ENCODE results near the gene RASSF4. TPM values are rescaled to one million over a fixed set of nuclear protein-coding genes. Genes with fewer than 3 reads are reported as not detected.

Gene RASSF4
- total RNA-seq, 1 donor from 2014 or later = 9.5 TPM

DNA sequence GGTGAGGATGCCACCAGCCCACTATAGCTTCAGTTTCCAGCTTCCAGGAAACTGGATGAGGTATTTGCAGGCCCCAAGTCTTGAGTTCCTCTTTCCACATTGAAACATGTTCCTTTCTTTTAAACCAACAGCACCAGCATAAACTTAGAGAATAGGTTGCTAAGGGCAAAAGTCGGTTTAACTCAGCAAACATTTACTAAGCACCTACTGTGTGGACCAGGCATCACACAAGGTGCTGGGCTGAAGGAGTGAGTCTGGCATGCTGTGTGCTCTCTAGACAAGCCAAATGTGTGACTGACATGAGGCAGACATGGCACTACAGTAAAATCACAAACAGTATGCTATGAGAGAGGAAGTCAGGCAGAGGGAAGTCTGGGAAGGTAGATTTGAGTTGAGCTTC, 11.0 kb upstream of the RASSF4 start:
- no peak for DNase-seq

DNA sequence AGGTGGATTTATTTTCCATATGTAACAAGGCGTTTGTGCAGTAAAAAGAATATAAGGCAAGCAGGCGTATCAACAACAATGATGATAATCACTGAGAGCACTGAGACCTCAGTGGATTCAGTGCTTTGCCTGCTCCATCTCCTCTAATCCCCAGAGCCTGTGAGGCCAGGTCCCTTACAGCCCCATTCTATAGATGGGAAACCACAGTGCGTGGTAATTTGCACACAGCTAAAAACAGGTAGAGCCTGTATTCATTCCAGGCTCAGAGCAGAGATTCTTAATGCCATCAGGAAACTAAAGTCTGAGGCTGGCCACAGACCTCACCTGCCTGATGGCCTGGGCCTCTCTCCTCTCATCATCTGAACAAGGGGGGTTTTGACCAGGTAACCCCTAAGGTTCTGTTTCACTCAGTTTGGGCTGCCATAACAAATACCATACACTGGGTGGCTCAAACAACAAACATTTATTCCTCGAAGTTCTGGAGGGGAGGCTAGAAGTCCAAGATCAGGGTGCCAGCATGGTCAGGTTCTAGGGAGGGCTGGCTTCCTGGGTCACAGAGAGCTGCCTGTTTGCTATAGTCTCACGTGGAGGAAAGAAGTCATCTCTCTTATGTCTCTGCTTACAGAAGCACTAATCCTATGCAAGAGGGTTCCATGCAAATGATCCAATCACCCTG, 10.3 kb upstream of the RASSF4 start:
- no peak for DNase-seq

DNA sequence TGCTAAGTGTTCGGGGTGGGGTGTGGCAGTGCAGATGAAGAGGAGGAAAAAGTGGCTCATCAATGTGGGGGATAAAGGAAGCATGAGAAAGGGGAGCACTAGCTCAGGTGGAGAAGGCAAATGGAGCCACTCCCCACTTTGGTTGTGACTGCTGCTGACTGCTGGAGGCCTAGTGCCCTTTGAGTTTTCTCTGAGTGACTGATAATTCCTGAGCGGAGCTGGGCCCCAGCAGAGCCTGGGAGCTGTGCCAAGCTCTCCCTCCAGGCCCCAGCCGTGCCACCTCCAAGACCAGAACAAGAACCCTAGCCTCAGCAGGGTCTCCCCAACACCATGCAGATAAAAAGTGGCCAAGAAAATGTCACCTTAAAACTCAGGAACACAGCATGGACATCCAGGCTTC, 9.7 kb upstream of the RASSF4 start:
- DNase-seq = no peak

DNA sequence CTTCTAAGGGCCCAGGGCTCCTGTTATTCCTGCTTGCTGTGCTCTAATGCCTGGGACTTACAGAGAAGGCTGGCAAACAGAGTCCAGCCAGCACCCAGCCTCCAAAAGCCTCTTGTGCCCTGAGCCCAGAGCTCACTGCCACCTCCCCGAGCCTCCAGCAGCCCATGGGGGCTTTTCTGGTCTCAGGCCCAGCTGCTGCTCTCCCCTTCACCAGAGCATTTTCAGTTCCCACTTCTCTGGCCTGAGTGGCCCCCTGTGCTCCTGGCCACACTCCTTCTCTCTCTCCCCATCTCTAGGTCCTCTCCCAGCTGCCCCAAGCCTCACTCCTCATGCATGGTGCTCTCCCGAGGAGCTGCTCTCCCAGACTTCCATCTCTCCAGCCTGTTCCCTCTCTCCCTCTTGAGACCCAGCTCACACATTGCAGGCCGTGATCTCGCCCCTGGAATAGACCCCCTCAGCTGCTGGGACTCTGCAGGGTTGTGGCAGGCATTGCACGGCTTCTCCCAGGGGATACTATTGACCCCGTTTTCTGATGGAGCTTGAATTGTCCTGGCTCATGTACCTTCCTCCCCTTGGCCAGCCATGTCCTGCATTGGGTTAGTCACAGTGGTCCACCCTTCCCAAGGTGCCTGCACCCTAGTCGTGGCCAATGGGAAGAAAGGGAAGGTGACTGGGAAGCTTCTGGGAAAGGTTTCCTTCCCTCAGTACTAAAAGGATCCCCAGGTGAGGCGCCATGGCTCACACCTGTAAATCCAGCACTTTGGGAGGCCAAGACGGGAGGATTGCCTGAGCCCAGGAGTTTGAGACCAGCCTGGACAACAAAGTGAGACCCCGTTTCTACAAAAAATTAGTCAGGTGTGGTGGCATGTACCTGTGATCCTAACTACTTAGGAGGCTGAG, 9.0 kb upstream of the RASSF4 start:
- no peak for DNase-seq

DNA sequence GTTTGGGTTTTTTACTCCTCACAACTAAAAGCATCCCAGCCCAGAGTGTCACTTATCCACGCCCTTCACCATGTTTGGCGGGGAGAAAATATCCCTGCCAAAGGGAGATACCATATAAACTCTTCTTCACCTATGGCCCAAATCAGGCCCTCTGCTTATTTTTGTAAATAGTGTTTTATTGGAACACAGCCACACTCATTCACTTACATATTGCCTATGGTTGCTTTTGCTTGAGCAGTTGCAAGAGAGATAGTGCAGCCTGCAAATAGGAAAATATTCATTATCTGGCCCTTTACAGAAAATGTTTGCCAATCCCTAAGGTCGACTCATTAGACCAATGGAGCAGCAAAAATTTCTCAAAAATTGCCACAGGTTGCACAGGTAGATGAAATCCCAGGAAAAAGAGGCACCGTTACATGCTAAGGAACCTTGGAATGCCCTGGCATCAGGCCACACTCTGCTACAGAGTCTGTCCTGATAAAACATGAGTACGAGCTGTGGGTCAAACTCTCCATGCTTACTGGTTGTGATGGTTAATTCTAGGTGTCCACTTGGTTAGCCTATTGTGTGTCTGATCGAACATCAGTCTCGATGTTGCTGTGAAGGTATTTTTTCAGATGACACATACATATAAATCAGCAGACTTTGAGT, 7.9 kb upstream of the RASSF4 start:
- DNase-seq = no peak

DNA sequence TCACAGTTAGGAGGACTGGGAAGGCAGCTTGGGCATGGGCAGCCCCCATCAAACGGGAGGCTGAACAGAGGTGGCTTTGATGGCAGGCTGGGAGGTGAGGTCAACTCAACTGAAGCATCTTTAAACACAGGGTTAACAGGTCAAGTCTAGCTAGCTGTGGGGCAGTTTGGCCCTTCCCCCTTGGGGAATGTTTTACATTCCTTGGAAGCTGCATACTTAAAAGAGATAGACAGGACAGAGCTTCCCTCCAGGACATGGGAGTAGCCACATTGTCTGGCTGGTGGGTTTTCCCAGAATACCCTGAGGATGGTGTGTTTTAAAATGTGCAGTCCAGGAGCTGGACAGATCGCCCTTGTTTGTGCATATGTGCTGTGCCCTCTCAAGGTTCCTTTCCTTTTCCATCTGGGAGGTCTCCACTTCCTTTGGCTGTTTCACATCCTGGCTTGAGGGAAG, 6.8 kb upstream of the RASSF4 start:
- no peak for DNase-seq

DNA sequence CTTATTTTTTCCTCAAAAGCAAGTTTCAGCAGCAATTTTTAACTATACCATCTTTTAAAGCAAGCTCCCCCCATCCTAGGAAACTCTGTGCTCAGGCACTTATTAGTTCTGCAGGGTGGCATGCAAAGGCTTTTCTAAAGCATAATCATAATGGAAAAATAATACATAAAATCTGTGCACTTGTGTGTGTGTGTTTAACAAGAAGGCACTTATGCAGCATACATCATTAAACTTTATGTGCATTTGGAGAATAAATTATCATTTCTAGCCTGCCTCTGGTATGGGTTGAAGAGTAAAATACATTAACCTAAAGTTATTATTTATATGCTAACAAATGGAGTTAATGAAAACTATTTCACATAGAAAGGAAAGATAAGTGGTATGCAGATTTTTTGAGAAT, 5.6 kb upstream of the RASSF4 start:
- no peak for DNase-seq

DNA sequence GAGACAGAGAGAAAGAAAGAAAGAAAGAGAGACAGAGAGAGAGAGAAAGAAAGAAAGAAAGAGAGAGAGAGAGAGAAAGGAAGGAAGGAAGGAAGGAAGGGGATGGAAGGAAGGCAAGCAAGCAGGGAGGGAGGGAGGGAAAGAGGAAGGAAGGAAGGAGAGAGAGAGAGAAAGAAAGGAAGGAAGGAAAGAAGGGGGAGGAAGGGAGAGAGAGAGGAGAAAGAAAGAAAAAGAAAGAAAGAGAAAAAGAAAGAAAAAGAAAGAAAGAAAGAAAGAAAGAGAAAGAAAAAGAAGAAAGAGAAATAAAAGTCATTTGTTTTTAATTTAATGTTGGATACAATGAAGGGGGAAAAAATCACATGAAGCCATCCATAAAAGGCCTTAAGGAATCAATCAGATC, 4.6 kb upstream of the RASSF4 start:
- DNase-seq = no peak

DNA sequence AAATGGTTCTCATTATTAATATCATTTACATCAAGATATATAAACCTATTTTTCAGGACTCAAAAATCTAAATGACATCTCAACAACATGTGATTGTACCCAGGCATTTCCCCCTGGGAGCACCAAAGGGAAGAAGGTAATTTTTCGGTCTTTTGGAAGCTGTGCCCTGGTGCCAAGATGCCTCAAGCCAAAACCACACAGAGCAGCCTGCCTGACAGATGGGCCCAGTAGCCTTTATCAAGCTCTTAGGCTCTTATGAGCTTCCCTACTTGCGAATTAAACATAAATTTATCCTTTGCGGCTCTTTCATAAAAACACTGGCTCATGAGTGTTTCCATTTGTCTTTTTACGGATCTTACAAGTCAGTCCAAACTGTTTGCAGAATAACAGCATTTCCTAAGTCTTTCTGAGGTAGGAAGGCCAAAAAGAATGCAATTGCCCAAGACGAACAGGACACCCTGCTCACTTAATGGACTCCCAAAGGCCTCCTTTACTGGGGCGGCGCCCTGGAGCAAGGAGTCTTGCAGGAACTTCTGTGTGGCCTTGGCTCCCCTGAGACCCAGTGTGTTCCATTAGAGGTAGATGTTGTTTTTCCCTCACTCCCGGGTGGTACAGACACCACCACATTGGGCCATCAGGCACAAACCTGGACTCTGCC, 4.1 kb upstream of the RASSF4 start:
- no peak for DNase-seq

DNA sequence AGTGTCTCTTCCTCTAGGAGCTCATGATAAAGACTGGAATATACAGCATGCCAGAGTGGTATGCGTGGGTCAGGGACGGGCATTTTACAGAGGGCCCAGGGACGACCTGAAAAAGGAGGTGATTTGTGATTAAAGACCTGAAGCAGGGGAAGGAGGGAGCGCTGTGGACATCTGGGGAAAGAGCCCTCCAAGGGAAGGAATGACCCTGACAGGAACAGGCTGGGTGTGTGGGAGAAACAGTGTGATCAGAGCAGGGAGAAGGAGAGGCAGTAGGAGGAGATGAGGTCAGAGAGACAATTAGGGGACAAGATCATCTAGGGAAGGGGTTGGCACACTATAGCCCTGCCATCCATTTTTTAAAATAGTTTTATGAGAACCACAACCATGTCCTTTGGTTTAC, 3.4 kb upstream of the RASSF4 start:
- DNase-seq = no peak

DNA sequence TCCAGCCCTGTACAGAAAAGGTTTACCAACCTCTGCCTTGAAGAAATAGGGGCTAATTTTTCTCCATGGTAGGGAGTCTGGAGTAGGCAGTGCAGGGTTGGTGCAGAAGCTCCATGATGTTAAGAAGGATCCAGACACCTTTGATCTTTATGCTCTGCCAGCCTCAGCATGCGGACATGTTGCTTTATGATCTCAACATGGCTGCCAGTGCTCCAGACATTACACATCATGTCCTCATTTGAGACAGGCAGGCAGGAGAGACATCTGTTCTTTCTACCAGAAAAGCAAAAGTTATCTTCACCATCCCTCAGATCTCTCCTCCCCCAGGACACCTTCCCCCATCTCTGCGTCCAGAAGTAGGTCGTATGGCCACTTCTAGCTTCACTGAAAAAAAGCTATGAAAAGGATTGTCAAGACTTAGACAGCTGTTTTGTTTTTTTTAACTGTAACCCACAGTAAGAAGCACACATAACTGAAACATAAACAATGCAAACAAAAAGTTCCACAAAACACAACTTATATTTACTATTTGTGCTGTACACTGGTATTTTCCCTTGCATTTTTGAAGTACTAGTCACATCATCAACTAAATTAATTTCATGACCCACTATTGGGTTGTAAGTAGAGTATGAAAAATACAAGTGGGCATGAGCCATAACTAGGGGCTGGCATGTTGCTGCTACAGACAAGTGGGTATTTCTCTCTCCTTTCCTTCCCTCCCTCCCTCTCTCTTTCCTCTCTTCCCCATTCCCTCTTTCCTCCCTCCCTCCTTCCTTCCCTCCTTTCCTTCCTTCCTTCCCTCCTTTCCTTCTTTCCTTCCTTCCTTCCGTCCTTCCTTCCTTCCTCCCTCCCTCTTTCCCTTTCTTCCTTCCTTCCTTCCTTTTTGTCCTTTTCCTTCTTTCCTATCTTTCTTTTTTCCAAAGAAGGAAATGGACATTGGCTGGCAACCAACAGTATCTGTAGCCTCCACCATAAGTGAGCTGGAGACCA, 2.6 kb upstream of the RASSF4 start:
- DNase-seq = no peak

DNA sequence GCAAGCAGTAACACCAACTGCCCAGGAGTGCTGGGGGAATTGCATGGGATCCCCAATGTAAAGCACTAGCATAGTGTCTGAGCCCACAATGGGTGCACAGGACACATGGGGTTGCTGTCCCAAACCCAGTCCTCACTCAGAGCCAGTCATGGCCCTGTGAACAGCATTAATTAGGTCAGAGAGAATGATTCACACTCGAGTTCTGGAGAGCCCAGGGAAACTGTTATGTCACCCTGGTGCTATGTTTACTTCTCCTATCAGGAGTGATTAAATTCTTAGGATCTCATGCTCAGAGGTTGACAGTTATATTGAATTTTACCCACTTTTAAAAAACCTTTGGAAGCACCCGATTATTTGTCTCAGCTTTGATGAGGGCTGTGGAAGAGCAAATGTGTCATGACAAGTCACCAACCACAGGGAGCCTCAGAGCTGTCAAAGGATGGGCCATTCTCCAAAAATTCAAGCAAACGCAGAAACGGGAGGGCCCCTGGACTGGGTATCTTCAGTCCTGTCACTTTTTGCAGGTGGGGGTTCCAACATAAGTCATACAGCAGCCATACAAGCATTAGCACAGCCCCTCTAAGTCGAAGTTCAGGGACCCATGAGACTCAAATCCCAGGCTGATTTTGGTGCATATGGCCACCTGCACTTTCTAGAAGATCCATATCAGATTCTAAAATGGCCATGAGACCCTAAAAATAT, 1.3 kb upstream of the RASSF4 start:
- DNase-seq = no peak

DNA sequence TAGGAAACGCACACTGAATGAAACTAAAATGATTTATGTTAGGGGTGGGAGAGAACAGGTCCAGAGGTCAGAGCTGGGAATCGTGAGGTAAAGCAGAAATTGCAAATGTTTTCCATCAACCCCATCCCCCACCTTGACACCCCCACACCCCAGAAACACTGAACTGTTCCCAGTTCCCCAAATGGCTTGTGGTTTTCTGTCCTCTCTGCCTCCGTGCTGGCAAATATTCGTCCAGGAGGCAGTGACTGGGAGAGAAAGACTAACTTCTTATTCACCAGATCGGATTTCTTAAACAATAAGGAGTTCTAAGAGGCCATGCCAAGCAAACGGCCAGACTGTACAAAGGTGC, 730 bp upstream of the RASSF4 start:
- DNase-seq = no peak

DNA sequence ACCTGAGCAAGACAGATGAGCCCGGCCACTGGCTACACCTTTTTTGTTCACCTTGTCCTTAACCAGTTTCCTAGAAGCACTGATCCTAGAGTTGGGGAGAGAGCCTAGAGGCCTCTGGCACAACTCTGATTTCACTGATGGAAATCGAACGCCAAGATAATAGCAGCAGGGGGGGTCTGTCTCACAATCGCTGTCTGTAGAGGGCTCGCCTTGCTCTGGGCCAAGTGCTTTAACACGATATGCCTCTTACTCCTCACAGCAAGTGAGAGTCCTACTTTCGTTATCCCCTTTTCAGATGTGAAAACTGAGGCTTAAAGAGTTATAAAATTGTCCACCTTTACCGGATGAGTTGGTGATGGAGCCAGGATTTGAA, 472 bp downstream of the RASSF4 start:
- DNase-seq = no peak

DNA sequence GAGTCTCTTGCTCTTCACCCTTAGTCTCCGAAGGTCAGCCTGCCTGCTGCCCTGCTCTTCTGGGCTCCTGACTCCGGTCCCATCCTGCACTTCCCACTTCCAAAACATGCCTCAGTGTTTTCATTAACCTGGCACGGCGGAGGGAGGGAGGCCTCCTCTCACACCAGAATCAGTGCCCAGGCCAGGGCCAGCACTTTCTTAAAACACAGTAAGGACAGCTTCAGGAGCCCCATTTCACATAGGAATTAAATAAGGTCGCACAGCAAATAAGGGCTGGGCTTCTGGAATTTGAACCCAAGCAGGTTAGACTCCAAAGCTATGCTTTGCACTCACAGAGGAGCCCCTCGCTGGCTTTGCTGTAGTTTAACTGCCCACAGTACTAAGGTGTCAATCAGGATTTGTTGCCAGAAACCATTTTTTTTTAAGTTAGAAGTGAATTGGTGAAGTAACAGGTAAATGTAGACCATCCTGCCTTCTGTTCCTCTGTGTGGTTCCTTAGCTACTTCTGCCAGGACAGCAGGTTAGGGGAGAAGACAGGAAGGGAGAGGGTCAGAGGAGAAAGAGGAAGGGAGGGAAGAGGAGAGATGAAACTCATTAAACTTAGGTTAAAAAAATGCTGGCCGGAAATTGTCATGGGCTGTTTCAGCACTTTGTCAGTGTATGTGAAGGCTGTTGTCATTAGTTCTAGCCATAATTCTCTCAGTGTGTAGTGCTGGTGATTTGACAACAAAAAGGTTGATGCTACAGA, 1.1 kb downstream of the RASSF4 start:
- no peak for DNase-seq

DNA sequence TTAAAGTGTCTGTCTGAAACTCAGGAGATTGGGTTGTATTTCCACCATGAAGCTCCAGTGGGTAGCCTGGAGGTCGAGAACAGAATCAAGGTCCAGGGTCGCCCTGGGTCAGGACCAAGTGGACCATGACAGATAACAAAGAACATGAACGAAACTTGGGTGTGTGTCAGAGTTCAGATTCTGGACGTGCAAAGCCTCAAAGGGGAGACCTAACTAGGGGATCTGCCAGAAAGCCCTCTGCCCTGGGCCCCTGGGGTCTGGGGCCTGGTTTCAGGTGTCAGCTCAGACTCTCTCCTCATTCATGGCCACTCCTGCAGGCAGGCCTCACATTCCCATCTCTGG, 1.6 kb downstream of the RASSF4 start:
- no peak for DNase-seq

DNA sequence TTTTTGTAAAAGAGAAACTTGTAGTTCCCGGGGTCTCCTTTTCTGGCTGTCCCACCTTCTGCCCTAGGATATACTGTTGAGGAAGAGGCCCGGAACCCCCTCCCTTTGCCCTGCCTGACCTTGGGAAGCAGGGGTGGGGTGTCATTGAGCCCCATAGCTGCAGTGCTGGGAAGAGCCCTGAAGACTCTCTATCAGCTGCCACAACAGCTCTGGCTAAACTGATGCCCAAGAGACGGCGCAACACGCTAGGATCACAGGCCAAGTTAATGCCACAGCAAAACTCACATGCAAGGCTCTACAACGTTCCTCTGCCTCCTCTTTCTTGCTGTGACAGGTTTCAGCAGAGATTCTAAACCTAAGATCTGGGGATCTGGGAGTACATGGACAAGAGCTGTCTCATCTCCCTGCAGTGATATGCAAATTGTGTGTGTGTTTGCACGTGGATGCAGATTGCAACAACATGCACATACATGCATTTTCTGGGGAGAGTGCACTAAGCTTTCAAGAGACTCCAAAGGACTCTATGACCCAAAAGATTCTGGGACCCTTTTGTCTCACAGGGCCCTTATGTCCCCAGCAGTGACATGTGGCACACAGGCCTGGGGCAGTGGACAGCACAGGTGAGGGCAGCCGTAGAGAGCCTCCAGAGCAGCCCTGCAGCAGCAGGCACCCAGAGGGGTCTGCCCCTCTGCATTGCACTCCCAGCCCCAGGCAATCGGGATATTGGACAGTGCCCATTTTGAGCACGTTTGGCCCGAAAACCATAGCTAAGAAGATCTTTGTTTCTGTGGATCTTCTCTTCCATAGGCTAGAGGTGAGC, 2.5 kb downstream of the RASSF4 start:
- no peak for DNase-seq

DNA sequence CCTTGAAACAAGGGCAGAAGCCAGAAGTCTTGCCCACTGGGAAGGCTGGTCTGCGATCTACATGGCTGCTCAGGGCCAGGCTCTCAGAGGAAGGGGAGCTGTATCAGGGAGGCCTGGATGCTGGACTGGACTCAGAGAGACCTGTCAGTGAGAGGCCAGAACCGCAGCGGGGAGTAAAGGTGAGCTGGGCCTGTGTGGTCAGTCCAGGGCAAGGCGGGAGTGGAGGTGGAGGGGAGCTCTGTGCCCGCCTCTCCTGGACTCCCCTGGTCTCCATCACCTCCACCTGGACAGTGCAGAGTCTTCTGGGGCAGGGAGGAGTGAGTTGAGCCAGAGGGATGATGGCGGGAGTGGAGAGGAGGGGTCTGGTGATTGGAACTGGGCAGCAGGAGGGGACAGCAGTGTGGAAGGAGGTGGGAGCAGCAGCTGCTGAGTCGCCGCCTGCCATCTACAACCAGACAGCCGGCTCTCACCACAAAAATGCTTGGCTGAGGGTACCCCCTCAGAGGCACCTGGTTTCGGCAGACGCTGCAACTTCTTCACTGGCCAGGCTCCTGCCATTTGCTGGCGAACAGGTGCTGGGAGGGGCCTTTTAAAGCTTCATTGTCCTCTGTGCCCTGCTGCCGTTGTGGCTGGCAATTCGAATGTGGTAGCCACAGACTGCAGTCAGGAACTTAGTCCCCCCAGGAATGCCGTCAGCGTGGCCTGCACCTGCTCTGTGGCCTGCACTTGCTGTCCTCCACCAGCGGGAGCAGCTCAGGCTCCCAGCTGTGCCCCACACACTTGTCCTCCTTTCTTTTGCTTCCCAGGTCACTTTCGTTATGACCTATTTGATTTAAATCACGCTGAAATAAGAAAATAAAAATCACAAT, 3.5 kb downstream of the RASSF4 start:
- DNase-seq = no peak

All from skin of body (tissue), 2 donors.